B cell (primary cell): ENCODE data around the gene STXBP1.

Experiments
- CTCF ChIP-seq: fragments of 200-600 bp; IDR thresholded peaks from one replicate; pipeline ENCODE4 v1.8.0; 2022; ENCODE audit warnings: antibody characterized with exemption, mild to moderate bottlenecking
- EZH2 ChIP-seq: IDR thresholded peaks from 2 replicates; pipeline ENCODE4 v1.6.1; 2012; ENCODE audit warnings: borderline replicate concordance, low read depth, mild to moderate bottlenecking, moderate library complexity, low read length; ENCODE audit not compliant: insufficient read depth, poor library complexity, severe bottlenecking

GRCh38 chr9:127634698-127635097 is 22.6 kb downstream of the STXBP1 start:
- no peak for TF ChIP-seq EZH2
- TF ChIP-seq CTCF: no peak
